GM12878 (cell line): ENCODE results near the gene TFCP2. TPM values are rescaled to one million over a fixed set of nuclear protein-coding genes. Genes with fewer than 3 reads are reported as not detected.

Experiments used
- ATF7 ChIP-seq: fragments of 450-650 bp; IDR thresholded peaks from 2 replicates; pipeline ENCODE4 v1.6.1; 2016; ENCODE audit warnings: low read depth, mild to moderate bottlenecking
- DPF2 ChIP-seq: fragments of 450-650 bp; IDR thresholded peaks from 2 replicates; pipeline ENCODE4 v1.6.1; 2017; ENCODE audit warnings: mild to moderate bottlenecking
- ESRRA ChIP-seq: IDR thresholded peaks from 2 replicates; pipeline ENCODE4 v1.6.1; 2012; ENCODE audit warnings: mild to moderate bottlenecking, low read length, improper control_type of control experiment
- JUNB ChIP-seq: IDR thresholded peaks from 2 replicates; pipeline ENCODE4 v1.6.1; 2016; ENCODE audit warnings: antibody characterized with exemption, mild to moderate bottlenecking
- JUND ChIP-seq: IDR thresholded peaks from 2 replicates; pipeline ENCODE4 v1.6.1; 2012; ENCODE audit warnings: low read depth, mild to moderate bottlenecking, low read length, improper control_type of control experiment, moderate library complexity
- MLLT1 ChIP-seq: fragments of 450-650 bp; IDR thresholded peaks from 2 replicates; pipeline ENCODE4 v1.6.1; 2016; ENCODE audit warnings: mild to moderate bottlenecking
- MXI1 ChIP-seq: fragments of 150-350 bp; IDR thresholded peaks from 2 replicates; pipeline ENCODE4 v1.6.1; 2011; ENCODE audit warnings: low read depth, mild to moderate bottlenecking, inconsistent platforms, low read length, improper control_type of control experiment
- NR2C1 ChIP-seq: fragments of 450-650 bp; IDR thresholded peaks from 2 replicates; pipeline ENCODE4 v1.6.1; 2017; ENCODE audit warnings: antibody characterized with exemption, mild to moderate bottlenecking, moderate library complexity
- PAX8 ChIP-seq: fragments of 450-650 bp; IDR thresholded peaks from 2 replicates; pipeline ENCODE4 v1.6.1; 2017; ENCODE audit warnings: mild to moderate bottlenecking, moderate library complexity
- POLR2AphosphoS2 ChIP-seq: IDR thresholded peaks from 2 replicates; pipeline ENCODE4 v1.6.1; 2011; ENCODE audit warnings: low read depth, mild to moderate bottlenecking, low read length, improper control_type of control experiment, moderate library complexity
- RUNX3 ChIP-seq: IDR thresholded peaks from 2 replicates; pipeline ENCODE4 v1.6.1; 2012; ENCODE audit warnings: low read length, inconsistent platforms
- SMARCA5 ChIP-seq: fragments of 450-650 bp; IDR thresholded peaks from 2 replicates; pipeline ENCODE4 v1.6.1; 2017; ENCODE audit warnings: mild to moderate bottlenecking
- SREBF2 ChIP-seq: IDR thresholded peaks from 2 replicates; pipeline ENCODE4 v1.6.1; 2012; ENCODE audit warnings: mild to moderate bottlenecking, low read length
- USF2 ChIP-seq: IDR thresholded peaks from 2 replicates; pipeline ENCODE4 v1.6.1; 2011; ENCODE audit warnings: low read depth, low read length, improper control_type of control experiment, borderline replicate concordance
- YY1 ChIP-seq: IDR thresholded peaks from 2 replicates; pipeline ENCODE4 v1.6.1; 2011; ENCODE audit warnings: low read depth, mild to moderate bottlenecking, low read length
- ZBED1 ChIP-seq: IDR thresholded peaks from 2 replicates; pipeline ENCODE4 v1.6.1; 2016; ENCODE audit warnings: borderline replicate concordance
- ZNF217 ChIP-seq: fragments of 450-650 bp; IDR thresholded peaks from 2 replicates; pipeline ENCODE4 v1.6.1; 2017; ENCODE audit warnings: antibody characterized with exemption, mild to moderate bottlenecking
- ZNF687 ChIP-seq: fragments of 450-650 bp; IDR thresholded peaks from 2 replicates; pipeline ENCODE4 v1.6.1; 2017; ENCODE audit warnings: mild to moderate bottlenecking, moderate library complexity
- polyA plus RNA-seq, 11 experiments: library from polyadenylated mRNA; depleted of rRNA in 4 of 11; unstranded in 6 of 11; stranded (reverse) in 5 of 11; fragments of >200 nt; fragmentation: Nextera tagmentation in 4 of 11; fragmentation: Illumina TruSeq in 1 of 11; extraction: Ambion mirVana in 4 of 11; extraction: Trizol in 1 of 11; gene quantifications; 1 replicate in 1 of 11; 2 replicates in 10 of 11; pipeline versions ENCODE4 v1.2.1 to v1.2.3, GENCODE V29; 2011 to 2016; ENCODE audit warnings: inconsistent platforms in 2 of 11, missing spikeins in 2 of 11, low read depth in 1 of 11
- total RNA-seq, 4 experiments: library from RNA; depleted of rRNA in 3 of 4; stranded (reverse); fragments of >200 nt in 3 of 4; fragmentation: Illumina TruSeq in 1 of 4; extraction: Trizol in 1 of 4; gene quantifications; 2 replicates each; pipeline versions ENCODE4 v1.2.1 to v1.2.3, GENCODE V29; 2013 to 2021
- TF ChIP-seq, protein P1 (sequence below): IDR thresholded peaks from 2 replicates; pipeline ENCODE4 v1.6.1; 2011; ENCODE audit warnings: low read depth, mild to moderate bottlenecking, low read length, moderate library complexity, borderline replicate concordance; ENCODE audit errors: extremely low read depth
- TF ChIP-seq, protein P2 (sequence below): fragments of 450-650 bp; IDR thresholded peaks from 2 replicates; pipeline ENCODE4 v1.6.1; 2017; ENCODE audit warnings: low read depth, mild to moderate bottlenecking, moderate library complexity
- TF ChIP-seq, protein P3 (sequence below): fragments of 450-650 bp; IDR thresholded peaks from 2 replicates; pipeline ENCODE4 v1.6.1; 2017; ENCODE audit warnings: borderline replicate concordance

The TFCP2 gene
- total and polyA plus RNA-seq, 10 of the 15 experiments (the other 5 are each of a cell fraction or from before 2014, with no cell fraction given) = 5.8 to 29.7 (median 14.2) TPM

- TF ChIP-seq USF2 (no peak), RUNX3 (peak; percentile 50), ZBED1 (no peak), ESRRA (no peak), SMARCA5 (no peak), MLLT1 (no peak), POLR2AphosphoS2 (no peak), JUNB (peak; percentile 75), JUND (no peak), DPF2 (peak; percentile 31; the same call in 1 of the 2 replicates), ZNF217 (no peak), MXI1 (no peak), YY1 (peak; percentile 79), ATF7 (peak; percentile 40; the same call in 1 of the 2 replicates), NR2C1 (no peak), PAX8 (no peak), ZNF687 (no peak), SREBF2 (no peak)
- TF ChIP-seq, protein P1, sequence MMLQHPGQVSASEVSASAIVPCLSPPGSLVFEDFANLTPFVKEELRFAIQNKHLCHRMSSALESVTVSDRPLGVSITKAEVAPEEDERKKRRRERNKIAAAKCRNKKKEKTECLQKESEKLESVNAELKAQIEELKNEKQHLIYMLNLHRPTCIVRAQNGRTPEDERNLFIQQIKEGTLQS = no peak
- TF ChIP-seq, protein P2, sequence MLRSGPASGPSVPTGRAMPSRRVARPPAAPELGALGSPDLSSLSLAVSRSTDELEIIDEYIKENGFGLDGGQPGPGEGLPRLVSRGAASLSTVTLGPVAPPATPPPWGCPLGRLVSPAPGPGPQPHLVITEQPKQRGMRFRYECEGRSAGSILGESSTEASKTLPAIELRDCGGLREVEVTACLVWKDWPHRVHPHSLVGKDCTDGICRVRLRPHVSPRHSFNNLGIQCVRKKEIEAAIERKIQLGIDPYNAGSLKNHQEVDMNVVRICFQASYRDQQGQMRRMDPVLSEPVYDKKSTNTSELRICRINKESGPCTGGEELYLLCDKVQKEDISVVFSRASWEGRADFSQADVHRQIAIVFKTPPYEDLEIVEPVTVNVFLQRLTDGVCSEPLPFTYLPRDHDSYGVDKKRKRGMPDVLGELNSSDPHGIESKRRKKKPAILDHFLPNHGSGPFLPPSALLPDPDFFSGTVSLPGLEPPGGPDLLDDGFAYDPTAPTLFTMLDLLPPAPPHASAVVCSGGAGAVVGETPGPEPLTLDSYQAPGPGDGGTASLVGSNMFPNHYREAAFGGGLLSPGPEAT = peak; percentile 43; the same call in 1 of the 2 replicates
- TF ChIP-seq, protein P3, sequence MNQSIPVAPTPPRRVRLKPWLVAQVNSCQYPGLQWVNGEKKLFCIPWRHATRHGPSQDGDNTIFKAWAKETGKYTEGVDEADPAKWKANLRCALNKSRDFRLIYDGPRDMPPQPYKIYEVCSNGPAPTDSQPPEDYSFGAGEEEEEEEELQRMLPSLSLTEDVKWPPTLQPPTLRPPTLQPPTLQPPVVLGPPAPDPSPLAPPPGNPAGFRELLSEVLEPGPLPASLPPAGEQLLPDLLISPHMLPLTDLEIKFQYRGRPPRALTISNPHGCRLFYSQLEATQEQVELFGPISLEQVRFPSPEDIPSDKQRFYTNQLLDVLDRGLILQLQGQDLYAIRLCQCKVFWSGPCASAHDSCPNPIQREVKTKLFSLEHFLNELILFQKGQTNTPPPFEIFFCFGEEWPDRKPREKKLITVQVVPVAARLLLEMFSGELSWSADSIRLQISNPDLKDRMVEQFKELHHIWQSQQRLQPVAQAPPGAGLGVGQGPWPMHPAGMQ = no peak
These were observed 85.1 kb downstream of the TFCP2 start (continued) for GRCh38 chr12:51087818-51088217.
